Measurements from ENCODE around the gene RAB20. TPM values are rescaled to one million over a fixed set of nuclear protein-coding genes. Genes with fewer than 3 reads are reported as not detected.

Gene RAB20
- total and polyA plus RNA-seq, 3 donors from 2014 or later, result 22.0 to 41.1 (median 27.2) TPM

DNA sequence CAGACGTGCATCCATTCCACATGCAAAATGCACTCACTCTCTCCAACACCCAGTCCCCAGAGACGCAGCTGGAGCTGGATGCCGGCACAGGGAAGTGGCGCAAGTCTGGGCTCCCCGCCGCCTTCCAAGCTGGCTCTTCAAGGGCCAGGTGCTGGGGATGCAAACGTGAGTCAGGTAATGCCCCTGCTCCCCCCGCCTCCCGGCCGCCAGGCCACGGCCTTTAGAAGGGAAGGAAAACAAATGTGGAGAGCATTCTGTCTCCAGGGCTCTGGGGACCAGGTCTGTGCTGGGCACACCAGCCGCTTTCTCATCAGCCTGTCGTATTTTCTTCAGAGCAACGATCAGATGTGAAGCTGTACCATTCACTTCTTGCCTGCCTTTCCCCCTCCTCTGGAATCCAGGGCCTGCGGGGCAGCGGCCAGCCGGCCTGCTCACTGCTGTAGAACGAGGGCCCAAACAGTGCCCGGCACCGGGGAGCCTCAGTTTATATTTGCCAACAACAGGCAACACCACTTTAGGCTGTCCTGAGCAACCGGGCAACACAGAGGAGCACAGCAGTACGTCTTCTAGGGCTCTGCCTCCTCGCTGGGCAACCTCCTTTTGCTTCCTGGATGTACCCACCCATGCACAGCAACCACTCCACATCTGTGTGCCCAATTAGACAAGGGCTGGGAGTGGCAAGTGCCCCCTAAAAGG lies 3.8 kb downstream of the RAB20 start:
- no peak overlapping the region for H3K27ac ChIP-seq
- WGBS, 2 donors, result 78 to 89% methylated on average over 19 to 23 of the region's 23 CpGs
- H3K4me1 ChIP-seq, result peaks cover 21% of the 10 kb centered on the region
- TF ChIP-seq CTCF (IDR thresholded peaks at IDR 0.05) (no peak), POLR2A (IDR thresholded peaks at IDR 0.05) (no peak)
- no peak overlapping the region for H3K4me3 ChIP-seq
- no peaks in the 10 kb centered on the region for H3K27me3 ChIP-seq
- H3K36me3 ChIP-seq (ENCODE audit: low read depth, missing control alignments), result no peaks in the 10 kb centered on the region
- no peaks in the 10 kb centered on the region for H3K9me3 ChIP-seq
- intact Hi-C loops (cut with DNase I; ENCODE audit: low total_unique reads), result no loop called here
- no peak for DNase-seq

DNA sequence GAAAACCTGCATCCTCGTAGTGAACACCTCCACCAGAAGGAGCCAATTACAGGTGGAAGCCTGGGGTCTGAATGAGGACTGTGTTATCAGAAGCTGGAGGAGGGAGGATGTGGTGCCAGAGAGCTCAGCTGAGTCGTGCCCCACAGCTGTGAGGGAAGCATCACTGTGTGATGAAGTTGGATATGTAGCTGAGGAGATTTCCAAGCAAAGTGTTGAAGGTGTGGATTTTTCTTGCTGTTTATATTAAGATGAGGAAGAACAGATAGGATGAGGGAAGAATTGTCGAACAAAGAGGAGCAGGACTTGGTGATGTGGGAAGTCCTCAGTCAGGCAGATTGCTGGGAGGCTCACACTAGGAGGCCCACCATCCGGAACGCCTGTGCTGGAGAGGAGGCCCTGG lies 4.4 kb downstream of the RAB20 start:
- intact Hi-C loops (cut with DNase I; ENCODE audit: low total_unique reads), result no loop called here

GRCh38 chr13:110556224-110556606 lies 5.3 kb downstream of the RAB20 start:
- intact Hi-C loops (cut with DNase I; ENCODE audit: low total_unique reads), result no loop called here
- no peaks in the 10 kb centered on the region for H3K9me3 ChIP-seq
- no peaks in the 10 kb centered on the region for H3K36me3 ChIP-seq (ENCODE audit: low read depth, missing control alignments)
- no peak overlapping the region for H3K4me3 ChIP-seq
- H3K27me3 ChIP-seq, result no peaks in the 10 kb centered on the region
- H3K4me1 ChIP-seq, result peaks cover 31% of the 10 kb centered on the region
- no peak for DNase-seq
- no peak overlapping the region for H3K27ac ChIP-seq
- WGBS, 2 donors, result 83 to 90% methylated on average over 1 of the region's 1 CpG
- no peak for TF ChIP-seq POLR2A (IDR thresholded peaks at IDR 0.05)
- no peak for TF ChIP-seq CTCF (IDR thresholded peaks at IDR 0.05)

More for the DNA sequence above, 4.4 kb downstream of the RAB20 start:
- 78 to 87% methylated on average over 5 of the region's 5 CpGs for WGBS, 2 donors
- no peak overlapping the region for H3K4me3 ChIP-seq
- TF ChIP-seq CTCF (IDR thresholded peaks at IDR 0.05) (no peak), POLR2A (IDR thresholded peaks at IDR 0.05) (no peak)
- peaks cover 23% of the 10 kb centered on the region for H3K4me1 ChIP-seq
- no peak for DNase-seq
- no peaks in the 10 kb centered on the region for H3K36me3 ChIP-seq (ENCODE audit: low read depth, missing control alignments)
- no peak overlapping the region for H3K27ac ChIP-seq
- no peaks in the 10 kb centered on the region for H3K9me3 ChIP-seq
- H3K27me3 ChIP-seq, result no peaks in the 10 kb centered on the region

- TF ChIP-seq CTCF (IDR thresholded peaks at IDR 0.05) (no peak), POLR2A (IDR thresholded peaks at IDR 0.05) (no peak)
- H3K27me3 ChIP-seq, result no peaks in the 10 kb centered on the region
- intact Hi-C loops (cut with DNase I; ENCODE audit: low total_unique reads), result no loop called here
- H3K4me1 ChIP-seq, result peaks cover 33% of the 10 kb centered on the region
- H3K27ac ChIP-seq, result no peak overlapping the region
- no peak overlapping the region for H3K4me3 ChIP-seq
- no peaks in the 10 kb centered on the region for H3K36me3 ChIP-seq (ENCODE audit: low read depth, missing control alignments)
- 90 to 93% methylated on average over 11 to 16 of the region's 16 CpGs for WGBS, 2 donors
- no peak for DNase-seq
- H3K9me3 ChIP-seq, result no peaks in the 10 kb centered on the region
Observed at GRCh38 chr13:110555601-110556223, 5.8 kb downstream of the RAB20 start.

GRCh38 chr13:110554946-110555345 lies 6.6 kb downstream of the RAB20 start:
- H3K4me3 ChIP-seq, result no peak overlapping the region
- H3K36me3 ChIP-seq (ENCODE audit: low read depth, missing control alignments), result no peaks in the 10 kb centered on the region
- H3K27me3 ChIP-seq, result no peaks in the 10 kb centered on the region
- no peak for DNase-seq
- H3K27ac ChIP-seq, result no peak overlapping the region
- 65 to 78% methylated on average over 6 to 15 of the region's 16 CpGs for WGBS, 2 donors
- H3K4me1 ChIP-seq, result peaks cover 34% of the 10 kb centered on the region
- H3K9me3 ChIP-seq, result no peaks in the 10 kb centered on the region
- TF ChIP-seq CTCF (IDR thresholded peaks at IDR 0.05), result no peak
- no peak for TF ChIP-seq POLR2A (IDR thresholded peaks at IDR 0.05)
- intact Hi-C loops (cut with DNase I; ENCODE audit: low total_unique reads), result no loop called here

Data from testis (tissue), 3 donors.